Smooth muscle cell (in vitro differentiated cells): ENCODE data around the gene MBD3L5. TPM values are rescaled to one million over a fixed set of nuclear protein-coding genes. Genes with fewer than 3 reads are reported as not detected.
A peak's percentile ranks its signal among the peaks of the same experiment; 100 is the strongest.

Experiments used
- DNase-seq: peaks from one replicate; lab custom pipeline; 2025; ENCODE audit not compliant: unreplicated experiment; lab: John Stamatoyannopoulos, UW
- H2AFZ ChIP-seq: fragments of 200-600 bp; sonication (generic); 2 replicates; pipeline ENCODE4 v1.6.0; 2016; ENCODE audit warnings: antibody characterized with exemption, low read depth, mild to moderate bottlenecking
- H3F3A ChIP-seq: fragments of 200-600 bp; sonication (generic); 2 replicates; pipeline ENCODE4 v1.6.0; 2017; ENCODE audit warnings: antibody characterized with exemption, low read depth
- H3K27ac ChIP-seq: fragments of 200-600 bp; sonication (generic); 2 replicates; pipeline ENCODE4 v1.5.1; 2016; ENCODE audit warnings: low read depth, mild to moderate bottlenecking
- H3K27me3 ChIP-seq: fragments of 200-600 bp; sonication (generic); 2 replicates; pipeline ENCODE4 v1.6.1; 2016; ENCODE audit warnings: low read depth, mild to moderate bottlenecking
- H3K36me3 ChIP-seq: fragments of 200-600 bp; sonication (generic); 2 replicates; pipeline ENCODE4 v1.5.1; 2016; ENCODE audit warnings: low read depth
- H3K4me1 ChIP-seq: fragments of 200-600 bp; sonication (generic); 2 replicates; pipeline ENCODE4 v1.5.1; 2016; ENCODE audit warnings: low read depth
- H3K4me2 ChIP-seq: fragments of 200-600 bp; sonication (generic); 2 replicates; pipeline ENCODE4 v1.6.0; 2016; ENCODE audit warnings: mild to moderate bottlenecking
- H3K4me3 ChIP-seq: fragments of 200-600 bp; sonication (generic); 2 replicates; pipeline ENCODE4 v1.5.1; 2016; ENCODE audit warnings: mild to moderate bottlenecking
- H3K79me2 ChIP-seq: fragments of 200-600 bp; sonication (generic); 2 replicates; pipeline ENCODE4 v1.6.0; 2016; ENCODE audit warnings: low read depth, mild to moderate bottlenecking
- H3K9ac ChIP-seq: fragments of 200-600 bp; sonication (generic); 2 replicates; pipeline ENCODE4 v1.6.0; 2016; ENCODE audit warnings: low read depth
- H3K9me3 ChIP-seq: fragments of 200-600 bp; sonication (generic); replicated peaks from 2 replicates; pipeline ENCODE4 v1.5.1; 2016; ENCODE audit warnings: low read depth
- H4K20me1 ChIP-seq: fragments of 200-600 bp; sonication (generic); 2 replicates; pipeline ENCODE4 v1.6.0; 2016; ENCODE audit warnings: low read depth
- WGBS: methylation state at CpG from one replicate; pipeline ENCODE4 v1.1.7; 2016; ENCODE audit warnings: low lambda C conversion rate; 5-methylcytosine and 5-hydroxymethylcytosine counted together
- polyA plus RNA-seq: library from polyadenylated mRNA; unstranded; fragments of >200 nt; fragmentation: Nextera tagmentation; extraction: Ambion mirVana; gene quantifications from 2 replicates; pipeline ENCODE4 v1.2.1, GENCODE V29; 2016
- total RNA-seq: library from RNA; depleted of rRNA; stranded (reverse); fragments of >200 nt; gene quantifications from 2 replicates; pipeline ENCODE4 v1.2.3, GENCODE V29; 2014
- TF ChIP-seq, protein P1 (sequence below): fragments of 200-600 bp; sonication (generic); IDR thresholded peaks from 2 replicates; pipeline ENCODE4 v1.5.1; 2017; ENCODE audit warnings: borderline replicate concordance, mild to moderate bottlenecking, antibody characterized with exemption; ENCODE audit not compliant: insufficient read depth, poor library complexity, severe bottlenecking

The MBD3L5 gene
- total and polyA plus RNA-seq, 2 experiments from 2014 or later = not detected

DNA sequence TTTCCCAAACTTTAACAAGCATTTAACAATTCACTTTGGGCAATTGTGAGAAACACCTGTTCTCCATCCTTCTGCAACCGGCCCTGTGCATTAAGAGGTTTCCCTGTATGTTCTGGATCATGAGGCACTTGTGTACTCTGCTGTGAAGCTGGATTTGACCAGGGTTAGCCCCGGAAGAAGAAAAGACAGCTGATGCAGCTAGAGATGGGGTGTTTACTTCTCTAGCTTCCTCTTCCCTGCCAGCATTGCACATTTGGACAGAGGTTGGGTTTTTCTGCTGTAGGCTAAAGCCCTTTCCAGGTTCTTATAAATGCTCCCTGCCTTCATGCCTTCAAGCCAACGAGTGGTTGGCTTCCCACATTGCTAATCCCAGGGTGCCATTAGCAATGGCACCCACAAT lies 30.0 kb upstream of the MBD3L5 start:
- Histone ChIP-seq H3K27ac (no peak overlapping the region), H3K4me3 (no peak overlapping the region), H3K4me1 (no peaks in the 10 kb centered on the region), H3K27me3 (no peaks in the 10 kb centered on the region), H4K20me1 (no peaks in the 10 kb centered on the region), H3K4me2 (no peak overlapping the region), H3K79me2 (no peaks in the 10 kb centered on the region), H3K36me3 (no peaks in the 10 kb centered on the region), H3F3A (no peaks in the 10 kb centered on the region), H3K9me3 (no peaks in the 10 kb centered on the region), H3K9ac (no peak overlapping the region), H2AFZ (no peak overlapping the region)
- DNase-seq = no peak
- TF ChIP-seq, protein P1, sequence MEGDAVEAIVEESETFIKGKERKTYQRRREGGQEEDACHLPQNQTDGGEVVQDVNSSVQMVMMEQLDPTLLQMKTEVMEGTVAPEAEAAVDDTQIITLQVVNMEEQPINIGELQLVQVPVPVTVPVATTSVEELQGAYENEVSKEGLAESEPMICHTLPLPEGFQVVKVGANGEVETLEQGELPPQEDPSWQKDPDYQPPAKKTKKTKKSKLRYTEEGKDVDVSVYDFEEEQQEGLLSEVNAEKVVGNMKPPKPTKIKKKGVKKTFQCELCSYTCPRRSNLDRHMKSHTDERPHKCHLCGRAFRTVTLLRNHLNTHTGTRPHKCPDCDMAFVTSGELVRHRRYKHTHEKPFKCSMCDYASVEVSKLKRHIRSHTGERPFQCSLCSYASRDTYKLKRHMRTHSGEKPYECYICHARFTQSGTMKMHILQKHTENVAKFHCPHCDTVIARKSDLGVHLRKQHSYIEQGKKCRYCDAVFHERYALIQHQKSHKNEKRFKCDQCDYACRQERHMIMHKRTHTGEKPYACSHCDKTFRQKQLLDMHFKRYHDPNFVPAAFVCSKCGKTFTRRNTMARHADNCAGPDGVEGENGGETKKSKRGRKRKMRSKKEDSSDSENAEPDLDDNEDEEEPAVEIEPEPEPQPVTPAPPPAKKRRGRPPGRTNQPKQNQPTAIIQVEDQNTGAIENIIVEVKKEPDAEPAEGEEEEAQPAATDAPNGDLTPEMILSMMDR = no peak
- 39% methylated on average over 3 of the region's 3 CpGs for WGBS

- H4K20me1 ChIP-seq = no peaks in the 10 kb centered on the region
- no peaks in the 10 kb centered on the region for H3F3A ChIP-seq
- H3K9ac ChIP-seq = no peak overlapping the region
- H3K9me3 ChIP-seq = no peaks in the 10 kb centered on the region
- H3K27ac ChIP-seq = no peak overlapping the region
- WGBS = 60% methylated on average over 1 of the region's 1 CpG
- no peak overlapping the region for H2AFZ ChIP-seq
- DNase-seq = no peak
- H3K4me2 ChIP-seq = no peak overlapping the region
- H3K27me3 ChIP-seq = no peaks in the 10 kb centered on the region
- TF ChIP-seq, protein P1 = no peak
- H3K79me2 ChIP-seq = no peaks in the 10 kb centered on the region
- H3K36me3 ChIP-seq = no peaks in the 10 kb centered on the region
- H3K4me3 ChIP-seq = no peak overlapping the region
- no peaks in the 10 kb centered on the region for H3K4me1 ChIP-seq
These were observed 29.6 kb upstream of the MBD3L5 start for GRCh38 chr19:7000816-7001215.

DNA sequence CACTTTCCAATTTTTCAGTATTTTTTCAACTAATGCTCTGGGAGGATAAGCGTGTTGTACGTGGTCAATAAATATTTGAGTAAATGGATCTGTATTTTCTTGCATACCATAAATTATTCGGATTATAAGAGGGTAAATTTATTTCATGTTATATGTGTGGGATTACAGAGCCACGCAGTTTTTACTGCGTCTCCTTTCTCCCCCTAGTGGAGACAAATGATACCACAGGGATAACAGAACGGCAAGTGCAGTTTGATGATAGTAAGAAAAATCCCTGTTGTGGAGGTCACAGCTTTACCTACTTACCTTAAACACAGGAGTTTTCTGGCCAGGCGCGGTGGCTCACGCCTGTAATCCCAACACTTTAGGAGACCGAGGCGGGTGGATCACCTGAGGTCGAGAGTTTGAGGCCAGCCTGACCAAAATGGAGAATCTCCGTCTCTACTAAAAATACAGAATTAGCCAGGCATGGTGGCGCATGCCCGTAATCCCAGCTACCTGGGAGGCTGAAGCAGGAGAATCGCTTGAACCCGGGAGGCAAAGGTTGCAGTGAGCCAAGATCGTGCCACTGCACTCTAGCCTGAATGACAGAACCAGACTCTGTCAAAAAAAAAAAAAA lies 26.0 kb upstream of the MBD3L5 start:
- WGBS = 29% methylated on average over 18 of the region's 18 CpGs
- no peak for DNase-seq
- H3K27me3 ChIP-seq = no peaks in the 10 kb centered on the region
- no peaks in the 10 kb centered on the region for H4K20me1 ChIP-seq
- H3K4me1 ChIP-seq = no peaks in the 10 kb centered on the region
- H3K4me2 ChIP-seq = no peak overlapping the region
- no peaks in the 10 kb centered on the region for H3K9me3 ChIP-seq
- no peak overlapping the region for H2AFZ ChIP-seq
- no peak overlapping the region for H3K9ac ChIP-seq
- no peaks in the 10 kb centered on the region for H3F3A ChIP-seq
- H3K79me2 ChIP-seq = no peaks in the 10 kb centered on the region
- TF ChIP-seq, protein P1 = peak; percentile 56
- H3K4me3 ChIP-seq = no peak overlapping the region
- no peaks in the 10 kb centered on the region for H3K36me3 ChIP-seq
- no peak overlapping the region for H3K27ac ChIP-seq

DNA sequence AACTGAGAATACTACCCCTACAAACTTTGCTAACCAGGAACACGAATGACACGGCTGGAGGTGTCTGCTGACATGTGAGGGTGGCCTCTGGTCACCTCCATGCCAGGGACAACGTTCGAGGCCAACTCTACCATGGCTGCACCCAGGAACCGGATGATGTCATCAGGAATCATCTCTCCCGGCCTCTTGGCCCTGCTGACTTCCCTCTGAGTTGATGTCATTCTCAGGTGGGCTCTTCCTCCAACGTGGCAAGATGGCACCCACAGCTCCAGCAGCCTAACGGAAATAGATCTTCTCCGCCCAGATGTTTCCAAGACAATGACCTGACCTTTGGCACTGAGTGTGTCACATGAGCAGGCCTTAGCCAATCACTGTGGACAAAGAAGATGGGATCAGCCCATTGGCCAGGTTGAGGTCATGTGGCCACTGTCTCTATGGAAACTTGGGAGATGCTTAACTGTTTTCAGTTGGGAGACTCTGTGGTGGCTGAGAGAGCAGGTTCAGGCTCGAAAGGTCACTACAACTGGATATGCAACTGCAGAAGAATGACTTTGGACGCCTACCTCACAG lies 24.2 kb upstream of the MBD3L5 start:
- no peaks in the 10 kb centered on the region for H3K36me3 ChIP-seq
- TF ChIP-seq, protein P1 = no peak
- H3K9me3 ChIP-seq = no peaks in the 10 kb centered on the region
- H3K27ac ChIP-seq = no peak overlapping the region
- no peaks in the 10 kb centered on the region for H3K79me2 ChIP-seq
- H3K4me3 ChIP-seq = no peak overlapping the region
- H3K4me1 ChIP-seq = no peaks in the 10 kb centered on the region
- H3K4me2 ChIP-seq = no peak overlapping the region
- no peak overlapping the region for H3K9ac ChIP-seq
- no peaks in the 10 kb centered on the region for H3K27me3 ChIP-seq
- WGBS = 75% methylated on average over 11 of the region's 11 CpGs
- H2AFZ ChIP-seq = no peak overlapping the region
- DNase-seq = no peak
- H3F3A ChIP-seq = no peaks in the 10 kb centered on the region
- H4K20me1 ChIP-seq = no peaks in the 10 kb centered on the region
